DMS53 treated with DMSO at 0.1 percent for 48 hours (cell line): ENCODE measurements around the gene UBE2L3.
"Not testable (repeated sequence)": the region's sequence is repeated elsewhere in the genome, so short reads cannot be mapped to it uniquely, and the experiment has no call there.

Experiments used
- DNase-seq: peaks from one replicate; lab custom pipeline; 2025; ENCODE audit not compliant: unreplicated experiment; lab: John Stamatoyannopoulos, UW

Gene UBE2L3

DNA sequence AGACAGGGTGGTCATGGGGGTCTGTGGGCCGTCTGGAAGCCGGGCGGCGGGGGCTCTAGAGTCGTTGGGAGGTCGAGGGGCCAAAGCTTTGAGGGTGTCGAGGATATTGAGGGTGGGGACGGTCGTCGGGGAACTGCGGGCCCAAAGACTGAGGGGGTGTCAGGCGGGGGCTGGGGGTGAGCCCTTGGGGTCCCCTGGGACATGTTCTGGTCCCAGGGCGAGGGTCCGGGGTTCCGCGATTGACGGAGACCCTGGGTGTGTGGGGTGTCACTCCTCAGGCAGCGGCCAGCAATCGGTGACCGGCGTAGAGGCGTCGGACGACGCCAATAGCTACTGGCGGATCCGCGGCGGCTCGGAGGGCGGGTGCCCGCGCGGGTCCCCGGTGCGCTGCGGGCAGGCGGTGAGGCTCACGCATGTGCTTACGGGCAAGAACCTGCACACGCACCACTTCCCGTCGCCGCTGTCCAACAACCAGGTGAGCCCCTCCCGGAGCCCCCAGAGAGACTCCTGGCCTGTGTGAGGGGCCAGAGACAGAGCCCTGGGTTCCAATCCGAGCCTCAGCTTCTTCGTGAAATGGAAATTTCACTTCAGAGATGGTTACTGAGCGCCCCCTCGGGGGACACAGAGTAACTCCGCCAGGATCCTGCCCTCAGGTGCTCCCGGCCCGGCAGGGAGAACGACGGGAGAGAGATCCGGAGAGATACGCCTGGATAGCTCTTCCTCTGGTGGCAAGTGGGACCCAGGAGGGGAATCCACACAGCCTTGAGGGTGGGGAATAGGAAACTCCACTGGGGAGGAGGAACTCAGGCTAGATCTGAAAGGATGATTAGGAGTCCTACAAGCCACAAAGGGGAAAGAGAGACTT, 75.3 kb downstream of the UBE2L3 start:
- no peak for DNase-seq

DNA sequence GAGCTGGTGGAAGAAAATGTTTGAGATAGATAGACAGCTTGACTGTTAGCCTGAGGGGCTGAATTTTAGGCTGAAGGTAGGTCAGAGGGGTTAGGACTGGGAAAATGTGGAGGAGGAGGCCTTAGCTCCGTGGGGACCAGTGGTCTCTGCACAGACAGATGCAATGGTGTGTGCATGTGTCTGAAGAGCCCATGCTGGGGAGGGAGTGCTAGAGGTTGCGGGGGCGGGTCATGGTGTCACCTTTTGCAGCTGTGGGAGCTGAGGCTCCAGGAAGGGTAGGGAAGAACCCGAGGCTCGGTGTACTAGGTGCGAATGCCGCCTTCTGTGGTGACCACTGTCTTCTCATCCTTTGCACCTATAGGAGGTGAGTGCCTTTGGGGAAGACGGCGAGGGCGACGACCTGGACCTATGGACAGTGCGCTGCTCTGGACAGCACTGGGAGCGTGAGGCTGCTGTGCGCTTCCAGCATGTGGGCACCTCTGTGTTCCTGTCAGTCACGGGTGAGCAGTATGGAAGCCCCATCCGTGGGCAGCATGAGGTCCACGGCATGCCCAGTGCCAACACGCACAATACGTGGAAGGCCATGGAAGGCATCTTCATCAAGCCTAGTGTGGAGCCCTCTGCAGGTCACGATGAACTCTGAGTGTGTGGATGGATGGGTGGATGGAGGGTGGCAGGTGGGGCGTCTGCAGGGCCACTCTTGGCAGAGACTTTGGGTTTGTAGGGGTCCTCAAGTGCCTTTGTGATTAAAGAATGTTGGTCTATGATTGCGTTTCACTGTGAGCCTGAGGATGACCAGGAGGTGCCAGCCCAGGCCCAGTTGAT, 76.2 kb downstream of the UBE2L3 start:
- DNase-seq = no peak

DNA sequence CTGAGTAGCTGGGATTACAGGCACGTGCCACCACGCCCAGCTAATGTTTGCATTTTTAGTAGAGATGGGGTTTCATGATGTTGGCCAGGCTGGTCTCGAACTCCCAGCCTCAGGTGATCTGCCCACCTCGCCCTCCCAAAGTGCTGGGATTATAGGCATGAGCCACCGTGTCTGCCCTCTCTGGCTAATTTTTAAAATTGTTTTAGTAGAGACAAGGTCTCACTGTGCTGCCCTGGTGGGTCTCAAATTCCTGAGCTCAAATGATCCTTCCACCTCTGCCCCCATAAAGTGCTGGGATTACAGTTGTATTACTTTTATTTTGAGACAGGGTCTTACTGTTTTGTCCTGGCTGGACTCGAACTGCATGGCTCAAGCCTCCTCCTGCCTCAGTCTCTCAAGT, 78.0 kb downstream of the UBE2L3 start:
- DNase-seq = not testable (repeated sequence)

DNA sequence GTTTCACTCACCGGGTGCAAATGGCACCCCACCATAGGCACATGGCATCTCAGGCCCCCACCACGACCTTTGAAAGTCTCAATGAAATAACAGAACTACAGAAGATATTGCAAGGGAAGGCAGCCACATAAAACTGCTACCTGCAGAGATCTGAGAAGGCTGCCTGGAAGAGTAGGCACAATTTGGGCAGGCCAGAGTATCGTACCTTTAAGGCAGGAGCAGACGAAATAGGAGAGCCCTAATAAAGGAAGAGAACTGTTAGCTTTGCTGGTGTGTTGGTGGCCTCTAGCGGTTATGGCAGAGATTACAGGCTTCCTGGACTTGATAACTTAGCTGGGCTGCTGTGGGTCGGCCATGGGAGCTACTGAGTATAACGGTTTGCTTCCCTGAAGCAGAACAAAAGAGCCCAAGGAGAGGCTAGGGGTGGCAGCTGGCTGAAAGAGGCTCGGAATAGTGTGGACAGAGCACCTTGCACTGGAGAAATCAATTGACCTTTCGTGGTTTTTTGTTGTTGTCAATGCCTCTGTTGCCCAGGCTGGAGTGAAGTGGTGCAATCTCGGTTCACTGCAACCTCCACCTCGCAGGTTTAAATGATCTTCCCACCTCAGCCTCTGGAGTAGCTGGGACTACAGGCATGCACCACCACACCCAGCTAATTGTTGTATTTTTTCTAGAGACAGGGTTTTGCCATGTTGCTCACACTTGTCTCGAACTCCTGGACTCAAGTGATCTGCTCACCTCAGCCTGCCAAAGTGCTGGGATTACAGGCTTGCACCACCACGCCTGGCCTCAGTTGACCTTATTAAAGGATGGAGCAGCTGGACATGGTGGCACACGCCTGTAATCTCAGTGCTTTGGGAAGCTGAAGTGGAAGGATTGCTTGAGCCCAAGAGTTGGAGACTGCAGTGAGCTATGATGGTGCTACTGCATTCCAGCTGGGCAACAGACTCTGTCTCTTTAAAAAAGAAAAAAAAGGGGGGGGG, 79.4 kb downstream of the UBE2L3 start:
- DNase-seq = peak; percentile 15

DNA sequence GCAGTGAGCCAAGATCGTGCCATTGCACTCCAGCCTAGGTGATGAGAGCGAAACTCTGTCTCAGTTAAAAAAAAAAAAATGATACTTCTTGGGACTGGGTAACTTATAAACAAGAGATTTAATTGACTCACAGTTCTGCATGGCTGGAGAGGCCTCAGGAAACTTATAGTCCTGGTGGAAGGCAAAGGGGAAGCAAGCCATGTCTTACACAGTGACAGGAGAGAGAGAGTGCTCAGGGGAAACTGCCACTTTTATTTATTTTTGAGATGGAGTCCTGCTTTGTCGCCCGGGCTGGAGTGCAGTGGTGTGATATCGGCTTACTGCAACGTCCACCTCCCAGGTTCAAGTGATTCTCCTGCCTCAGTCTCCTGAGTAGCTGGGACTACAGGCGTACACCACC, 82.8 kb downstream of the UBE2L3 start:
- no peak for DNase-seq

DNA sequence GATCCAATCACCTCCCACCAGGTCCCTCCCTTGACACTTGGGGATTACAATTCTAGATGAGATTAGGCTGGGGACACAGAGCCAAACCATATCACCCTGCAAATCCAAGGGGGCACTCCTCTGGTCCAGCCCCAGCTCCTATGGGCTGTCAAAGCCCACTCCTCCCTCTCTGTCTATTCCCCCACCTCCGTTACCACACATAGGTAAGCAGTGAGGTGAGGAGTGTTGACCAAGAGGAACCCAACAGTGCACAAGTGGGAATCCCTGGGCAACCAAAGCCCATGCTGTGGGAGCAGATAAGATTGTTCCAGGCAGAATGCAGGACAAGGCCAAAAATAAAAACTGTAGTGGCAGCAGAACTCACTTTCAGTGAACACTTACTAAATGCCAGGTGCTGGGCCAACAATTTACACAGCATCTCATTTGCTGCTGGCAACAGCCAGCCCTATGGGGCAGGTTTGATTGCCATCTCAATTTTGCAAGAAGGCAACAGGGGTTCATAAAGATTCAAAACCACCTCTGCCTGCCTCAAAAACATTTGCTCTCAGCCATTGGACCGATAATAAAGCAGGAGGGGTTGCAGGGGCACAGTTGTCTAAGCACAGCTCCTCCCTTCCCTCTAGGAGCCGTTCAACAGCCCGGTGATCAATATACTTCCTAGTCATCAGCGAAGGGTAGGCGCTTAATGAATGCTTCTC, 83.5 kb downstream of the UBE2L3 start:
- DNase-seq = no peak

DNA sequence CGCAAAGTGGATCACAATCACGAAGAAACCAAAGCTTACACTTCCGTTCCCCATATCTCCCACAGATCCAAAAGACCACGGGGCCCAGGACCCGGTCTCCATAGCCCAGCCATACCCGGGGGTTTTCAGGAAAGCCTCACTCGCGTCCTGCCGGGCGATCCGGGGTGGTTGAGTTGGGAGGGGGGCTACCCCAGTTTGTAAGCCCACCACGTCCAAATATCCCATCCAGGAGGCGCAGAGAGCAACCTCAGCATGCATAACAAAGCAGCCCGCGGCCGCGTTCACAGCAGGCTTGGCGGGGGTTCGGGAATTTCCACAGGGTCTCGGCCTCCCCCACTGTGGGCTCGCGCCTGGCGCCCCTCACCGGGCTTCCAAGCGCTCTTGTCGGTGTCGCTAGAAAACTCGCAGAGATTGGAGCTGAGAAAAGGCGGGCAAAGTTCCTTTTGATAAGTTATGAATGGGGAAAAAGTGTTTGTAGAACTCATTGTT, 84.1 kb downstream of the UBE2L3 start:
- no peak for DNase-seq

DNA sequence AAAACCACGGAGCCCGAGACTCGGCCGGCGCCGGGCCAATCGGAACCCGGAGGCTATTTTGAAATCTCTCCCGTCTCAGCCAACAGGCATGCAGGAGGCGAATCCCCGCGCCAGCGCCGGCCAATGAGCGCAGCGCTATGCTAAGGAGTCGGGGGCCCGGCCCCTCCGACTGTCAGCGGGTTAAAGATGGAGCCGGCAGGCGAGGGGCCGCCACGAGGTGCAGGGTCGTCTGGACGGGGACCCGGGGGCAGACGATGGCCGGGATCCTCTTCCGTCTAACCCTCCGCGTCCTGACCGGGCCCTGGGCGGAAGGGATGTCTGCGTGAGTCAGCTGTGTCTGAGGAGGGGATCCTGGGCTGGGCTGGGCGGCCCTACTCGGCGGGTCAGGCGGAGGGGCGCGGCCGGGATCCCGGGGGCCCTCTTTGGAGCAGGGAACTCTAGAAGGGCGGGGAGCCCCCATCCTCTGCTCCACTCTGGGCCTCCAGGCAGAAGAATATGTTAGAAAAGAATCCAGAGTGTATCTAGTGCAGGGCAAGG, 84.6 kb downstream of the UBE2L3 start:
- peak; percentile 26 for DNase-seq

DNA sequence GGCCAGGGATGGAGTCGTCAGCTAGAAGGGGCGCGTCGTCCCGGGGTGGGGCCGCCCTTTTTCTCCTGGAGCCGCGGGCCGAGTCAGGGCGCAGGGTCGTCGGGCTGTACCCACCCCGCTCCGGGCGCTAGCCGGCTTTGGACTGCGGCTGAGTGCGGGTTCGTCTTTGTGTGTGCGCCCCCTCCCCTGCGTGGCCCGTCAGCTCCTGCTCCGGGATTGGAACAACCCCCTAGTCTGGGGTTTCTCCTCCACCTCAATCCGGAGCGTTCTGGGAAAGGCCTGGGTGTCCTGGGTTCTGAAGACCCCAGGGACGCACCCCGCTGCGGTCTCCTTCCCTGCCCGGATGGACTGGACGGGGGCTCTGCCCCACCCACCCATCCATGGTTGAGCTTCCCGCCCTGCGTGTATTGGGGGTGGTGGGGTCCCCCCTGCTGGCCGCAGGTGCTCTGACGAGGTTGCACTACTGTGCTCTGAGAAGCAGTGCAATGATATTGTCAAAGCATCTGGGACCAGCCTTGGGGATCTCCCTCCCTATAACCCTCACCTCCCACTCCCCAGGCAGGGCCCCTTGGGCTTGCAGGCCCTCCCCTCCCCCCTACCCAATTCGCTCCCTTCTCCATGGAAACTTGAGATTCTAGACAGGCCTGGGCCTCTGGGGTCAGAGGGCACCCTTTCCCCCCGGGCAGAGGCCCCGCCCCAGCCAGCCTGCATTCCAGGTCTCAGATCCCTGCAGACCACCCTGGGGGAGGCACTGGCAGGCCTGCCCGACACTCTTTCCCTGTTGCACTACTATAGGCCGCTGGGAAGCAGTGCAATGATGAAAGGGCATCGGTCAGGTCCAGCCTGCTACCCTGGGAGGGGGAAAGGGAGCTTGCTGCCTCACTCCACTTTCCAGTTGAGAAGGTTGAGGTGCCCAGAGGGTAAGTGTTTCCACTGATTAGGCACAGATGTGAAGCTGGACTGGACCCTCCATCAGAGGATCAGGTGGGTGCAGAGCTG, 85.3 kb downstream of the UBE2L3 start:
- DNase-seq = no peak

DNA sequence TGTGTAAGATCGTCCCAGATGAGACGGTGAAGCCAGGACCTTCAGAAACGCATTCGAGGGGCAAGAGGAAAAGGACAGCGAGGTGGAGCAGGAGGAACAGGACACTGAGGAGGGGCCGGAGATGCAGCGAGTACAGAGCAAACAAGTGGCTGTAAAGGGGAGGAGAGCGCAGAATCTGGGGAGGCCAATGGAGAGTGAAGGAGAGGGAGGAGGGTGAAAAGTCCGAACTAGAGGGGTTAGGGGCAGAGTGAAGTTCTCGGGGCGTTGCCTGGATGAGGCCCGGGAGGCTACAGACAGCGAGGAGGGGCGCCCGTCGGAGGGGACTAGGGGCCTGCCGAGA, 89.5 kb downstream of the UBE2L3 start:
- no peak for DNase-seq

DNA sequence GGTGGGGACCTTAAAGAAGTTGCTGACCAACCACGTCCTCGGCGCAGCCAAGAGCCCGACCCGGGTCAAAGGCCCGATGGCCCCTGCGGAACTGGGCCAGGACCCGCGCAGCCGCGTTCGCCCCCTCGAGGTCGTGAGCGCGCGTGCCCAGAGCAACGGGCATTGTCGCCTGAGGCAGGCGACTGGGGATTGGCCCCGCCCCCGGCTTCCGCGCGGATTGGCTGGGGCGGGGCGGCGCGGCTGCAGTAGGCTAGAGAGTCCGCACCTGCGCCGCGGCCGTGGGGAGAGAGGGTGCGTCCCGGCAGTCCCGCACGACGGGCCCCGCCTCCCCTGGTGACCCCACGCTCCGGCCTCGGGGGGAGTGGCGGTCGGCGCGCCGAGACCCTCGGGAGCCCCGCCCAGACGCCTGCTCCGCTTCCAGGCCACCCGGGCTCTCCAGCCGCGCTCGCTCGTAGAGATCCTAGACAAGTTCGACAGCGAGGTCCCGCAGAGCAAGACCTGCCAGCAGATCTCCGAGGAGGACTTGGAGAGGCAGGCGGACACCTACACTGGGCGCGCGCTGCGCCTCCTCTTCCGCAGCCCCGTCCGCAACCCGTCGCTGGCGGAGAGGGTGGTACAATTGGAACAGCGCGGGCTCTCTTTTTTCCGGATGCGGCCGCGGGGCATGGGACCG, 90.0 kb downstream of the UBE2L3 start:
- peak; percentile 41 for DNase-seq

DNA sequence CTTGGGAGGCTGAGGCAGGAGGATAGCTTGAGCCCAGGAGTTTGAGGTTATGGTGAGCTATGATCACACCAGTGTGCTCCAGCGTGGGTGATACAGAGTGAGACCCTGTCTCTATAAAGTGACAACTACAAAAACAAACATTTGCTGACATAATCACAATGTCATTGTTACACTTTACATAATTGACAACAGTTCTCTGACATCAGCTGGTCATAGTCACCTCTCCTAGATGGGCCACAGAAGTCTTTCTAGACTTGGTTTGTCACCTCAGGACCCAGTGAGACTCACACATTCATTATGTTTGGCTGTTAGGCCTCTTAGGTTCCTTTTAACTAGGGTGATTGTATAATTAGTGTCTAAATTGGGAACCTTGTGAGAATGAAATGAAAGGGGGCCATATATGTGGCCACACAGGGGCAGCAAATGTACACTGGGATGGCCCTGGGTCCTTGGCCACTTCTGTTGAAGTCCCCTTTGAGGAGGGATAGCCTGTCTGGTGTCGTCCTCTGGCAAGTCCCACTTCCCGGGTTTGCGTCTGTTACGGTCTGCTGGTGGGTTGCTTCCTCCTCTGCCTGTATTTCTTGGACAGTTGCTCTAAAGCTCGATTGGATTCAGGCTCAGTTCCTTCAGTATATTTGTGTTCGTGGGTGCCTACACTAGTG, 92.5 kb downstream of the UBE2L3 start:
- no peak for DNase-seq

DNA sequence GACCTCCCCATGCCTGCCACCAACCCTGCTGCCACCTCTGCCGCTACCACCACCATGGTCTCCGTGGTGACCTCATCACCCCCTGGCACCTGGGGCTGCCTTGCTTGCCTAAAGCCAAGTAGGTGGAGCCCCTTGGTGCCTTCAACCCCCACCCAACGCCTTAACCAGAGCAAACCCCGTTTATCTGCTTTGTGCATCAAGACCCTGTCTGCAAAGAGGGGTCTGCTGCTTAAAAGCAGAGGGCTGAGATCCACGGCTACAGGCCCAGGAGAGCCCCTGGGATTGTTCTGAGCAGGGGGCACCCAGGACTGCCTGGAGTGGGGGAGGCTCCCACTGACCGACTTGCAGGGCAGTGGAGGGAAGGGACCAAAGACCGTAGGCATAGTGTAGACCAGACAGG, 93.4 kb downstream of the UBE2L3 start:
- DNase-seq = no peak

DNA sequence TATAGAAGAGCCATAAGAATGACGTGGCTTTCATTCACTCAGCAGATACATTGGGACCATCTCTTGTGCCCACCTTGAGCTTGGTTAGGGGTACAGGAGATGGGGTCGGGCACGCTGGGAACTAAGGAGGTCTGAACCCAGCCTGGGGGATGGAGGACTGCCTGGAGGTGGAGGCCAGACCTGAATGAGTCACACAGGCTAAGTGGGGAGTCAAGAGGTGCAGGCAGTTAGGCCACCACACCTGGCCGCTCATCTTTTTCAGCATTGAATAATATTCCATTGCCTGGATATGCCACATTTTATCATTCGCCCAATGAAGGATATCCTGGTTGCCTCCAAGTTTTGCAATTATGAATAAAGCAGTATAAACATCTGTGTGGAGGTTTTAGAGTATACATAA, 94.5 kb downstream of the UBE2L3 start:
- no peak for DNase-seq

DNA sequence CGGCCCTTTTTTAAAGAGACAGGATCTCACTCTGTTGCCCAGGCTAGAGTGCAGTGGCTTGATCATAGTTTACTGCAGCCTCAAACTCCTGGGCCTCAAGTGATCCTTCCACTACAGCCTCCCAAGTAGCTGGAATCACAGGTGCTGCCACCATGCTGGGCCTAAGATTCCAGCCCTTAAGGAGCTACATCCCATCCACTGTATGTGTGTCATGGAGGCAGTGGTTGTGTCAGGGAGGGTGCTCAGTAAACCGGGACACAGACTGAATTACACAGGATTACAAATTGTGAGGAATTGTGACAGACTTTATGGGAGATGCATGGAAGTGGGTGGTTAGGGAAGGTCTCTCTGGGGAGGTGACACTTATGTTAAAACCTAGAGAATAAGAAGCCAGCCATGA, 96.2 kb downstream of the UBE2L3 start:
- no peak for DNase-seq

DNA sequence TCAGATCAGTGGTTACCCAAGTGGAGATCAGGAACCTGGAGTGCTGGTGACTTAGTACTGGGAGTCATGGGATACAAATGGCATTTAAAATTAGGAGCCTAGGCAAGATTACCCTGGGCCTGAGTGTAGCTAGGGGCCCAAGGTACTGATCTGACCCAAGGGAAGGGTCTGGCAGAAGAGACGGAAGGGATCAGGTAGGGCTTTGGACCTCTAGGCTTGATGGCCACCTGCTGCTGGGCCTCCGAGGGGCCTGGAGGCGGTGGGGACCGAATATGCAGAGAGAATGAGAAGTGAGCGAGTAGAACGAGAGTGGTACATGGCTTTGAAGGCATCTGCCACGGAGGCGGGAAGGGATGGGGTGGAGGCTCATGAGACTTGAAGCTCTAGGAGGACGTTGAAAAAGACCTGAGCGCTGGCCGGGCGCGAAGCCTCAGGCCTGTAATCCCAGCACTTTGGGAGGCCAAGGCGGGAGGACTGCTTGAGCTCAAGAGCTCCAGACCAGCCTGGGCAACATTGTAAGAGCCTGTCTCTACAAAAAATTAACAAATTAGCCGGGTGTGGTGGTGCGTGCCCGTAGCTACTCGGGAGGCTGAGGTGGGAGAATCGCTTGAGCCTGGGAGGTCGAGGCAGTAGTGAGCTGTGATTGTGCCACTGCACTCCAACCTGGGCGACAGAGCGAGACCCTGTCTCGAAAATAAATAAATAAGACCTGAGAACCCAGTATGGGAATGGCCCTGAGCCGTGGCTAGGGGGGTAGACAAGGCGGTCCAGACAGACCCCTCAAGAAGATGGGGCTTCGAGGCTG, 97.7 kb downstream of the UBE2L3 start:
- DNase-seq = no peak

DNA sequence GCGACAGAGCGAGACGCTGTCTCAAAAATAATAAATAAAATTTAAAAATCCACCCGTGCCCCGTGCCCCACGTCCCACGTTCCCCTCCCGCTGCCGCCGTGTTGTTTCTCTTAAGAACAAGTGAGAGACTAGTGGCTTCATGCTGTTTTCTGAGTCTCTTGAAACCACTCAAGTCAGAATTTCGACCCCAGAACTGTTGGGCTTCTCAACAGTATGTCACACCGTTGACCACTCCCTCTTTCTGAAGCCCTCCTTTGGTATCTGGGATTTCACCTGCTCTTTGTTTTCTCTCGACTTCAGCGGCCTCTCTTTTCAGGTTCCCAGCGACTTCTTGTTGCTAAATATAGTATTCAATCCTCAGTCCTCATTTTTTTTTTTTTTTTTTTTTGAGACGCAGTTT, 99.3 kb downstream of the UBE2L3 start:
- DNase-seq = no peak
